Measurements from ENCODE around the gene OPN1SW. TPM values are rescaled to one million over a fixed set of nuclear protein-coding genes. Genes with fewer than 3 reads are reported as not detected.

The OPN1SW gene
- total RNA-seq, 3 donors from 2014 or later, result not detected

DNA sequence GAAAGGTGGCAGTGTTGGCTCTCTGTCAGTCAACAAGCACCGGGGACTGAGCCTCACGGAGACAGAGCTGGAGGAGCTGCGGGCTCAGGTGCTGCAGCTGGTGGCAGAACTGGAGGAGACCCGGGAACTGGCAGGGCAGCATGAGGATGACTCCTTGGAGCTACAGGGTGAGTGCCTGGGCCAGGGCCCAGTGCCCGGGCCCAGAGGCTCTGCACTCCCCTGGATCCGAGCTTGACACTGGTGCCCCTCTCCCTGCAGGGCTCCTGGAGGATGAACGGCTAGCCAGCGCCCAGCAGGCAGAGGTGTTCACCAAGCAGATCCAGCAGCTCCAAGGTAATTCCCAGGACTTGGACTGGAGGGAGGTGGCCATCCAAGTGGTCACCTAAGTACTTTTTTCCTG, 18.8 kb upstream of the OPN1SW start:
- Histone ChIP-seq H3K9me3 (no peaks in the 10 kb centered on the region), H3K4me1 (no peaks in the 10 kb centered on the region), H3K36me3 (no peaks in the 10 kb centered on the region), H3K4me3 (no peak overlapping the region), H3K27ac (no peak overlapping the region), H3K27me3 (no peaks in the 10 kb centered on the region)
- TF ChIP-seq POLR2A (IDR thresholded peaks at IDR 0.05), result no peak
- no peak for TF ChIP-seq POLR2AphosphoS5 (IDR thresholded peaks at IDR 0.05)
- TF ChIP-seq, protein P1, sequence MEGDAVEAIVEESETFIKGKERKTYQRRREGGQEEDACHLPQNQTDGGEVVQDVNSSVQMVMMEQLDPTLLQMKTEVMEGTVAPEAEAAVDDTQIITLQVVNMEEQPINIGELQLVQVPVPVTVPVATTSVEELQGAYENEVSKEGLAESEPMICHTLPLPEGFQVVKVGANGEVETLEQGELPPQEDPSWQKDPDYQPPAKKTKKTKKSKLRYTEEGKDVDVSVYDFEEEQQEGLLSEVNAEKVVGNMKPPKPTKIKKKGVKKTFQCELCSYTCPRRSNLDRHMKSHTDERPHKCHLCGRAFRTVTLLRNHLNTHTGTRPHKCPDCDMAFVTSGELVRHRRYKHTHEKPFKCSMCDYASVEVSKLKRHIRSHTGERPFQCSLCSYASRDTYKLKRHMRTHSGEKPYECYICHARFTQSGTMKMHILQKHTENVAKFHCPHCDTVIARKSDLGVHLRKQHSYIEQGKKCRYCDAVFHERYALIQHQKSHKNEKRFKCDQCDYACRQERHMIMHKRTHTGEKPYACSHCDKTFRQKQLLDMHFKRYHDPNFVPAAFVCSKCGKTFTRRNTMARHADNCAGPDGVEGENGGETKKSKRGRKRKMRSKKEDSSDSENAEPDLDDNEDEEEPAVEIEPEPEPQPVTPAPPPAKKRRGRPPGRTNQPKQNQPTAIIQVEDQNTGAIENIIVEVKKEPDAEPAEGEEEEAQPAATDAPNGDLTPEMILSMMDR (IDR thresholded peaks at IDR 0.05), result no peak
- DNase-seq (ENCODE audit: low spot score in 2 of 2), result no peak
- intact Hi-C loops (cut with DNase I; ENCODE audit: low total_unique reads), result no loop called here

DNA sequence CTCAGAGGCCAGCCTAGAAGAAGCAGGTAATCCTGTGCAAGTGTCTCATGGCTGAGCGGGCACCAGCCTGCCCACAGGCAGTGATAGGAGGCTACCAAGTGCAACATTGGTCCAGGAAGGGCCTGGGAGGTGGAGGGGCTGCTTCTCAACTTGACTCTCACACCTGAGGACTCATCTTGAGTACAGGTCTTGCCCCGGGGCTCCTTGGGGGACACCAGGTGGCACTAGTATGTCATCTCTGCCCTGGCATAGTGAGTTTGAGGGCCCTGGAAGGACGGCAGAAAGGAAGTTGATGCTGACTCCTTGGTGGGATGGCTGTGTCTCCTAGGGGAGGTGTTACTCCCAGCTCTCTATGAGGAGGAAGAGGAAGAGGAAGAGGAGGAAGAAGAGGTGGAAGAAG, 18.4 kb upstream of the OPN1SW start:
- Histone ChIP-seq H3K27me3 (no peaks in the 10 kb centered on the region), H3K27ac (no peak overlapping the region), H3K9me3 (no peaks in the 10 kb centered on the region), H3K36me3 (no peaks in the 10 kb centered on the region), H3K4me1 (no peaks in the 10 kb centered on the region), H3K4me3 (no peak overlapping the region)
- TF ChIP-seq, protein P1 (IDR thresholded peaks at IDR 0.05), result no peak
- TF ChIP-seq POLR2A (IDR thresholded peaks at IDR 0.05), result no peak
- no peak for TF ChIP-seq POLR2AphosphoS5 (IDR thresholded peaks at IDR 0.05)
- DNase-seq (ENCODE audit: low spot score in 2 of 2), result no peak
- intact Hi-C loops (cut with DNase I; ENCODE audit: low total_unique reads), result no loop called here

DNA sequence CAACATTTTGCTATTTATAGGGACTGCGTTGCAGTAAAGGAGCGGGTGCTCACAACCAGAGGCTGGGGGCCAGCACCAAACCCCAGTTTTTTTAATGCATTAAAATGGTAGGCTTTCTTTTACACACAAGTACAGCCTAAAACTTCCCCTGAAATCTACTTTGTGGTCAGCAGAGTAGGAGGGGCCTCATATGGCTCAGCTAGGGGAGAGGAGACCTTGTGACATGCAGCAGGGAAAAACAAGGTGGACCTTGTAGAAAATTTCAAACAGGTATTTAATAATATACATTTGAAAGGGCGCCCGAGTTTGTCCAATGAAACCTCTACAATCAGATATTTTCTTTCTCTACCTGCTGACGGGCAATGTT, 17.6 kb upstream of the OPN1SW start:
- Histone ChIP-seq H3K4me3 (no peak overlapping the region), H3K27ac (no peak overlapping the region), H3K9me3 (no peaks in the 10 kb centered on the region), H3K4me1 (no peaks in the 10 kb centered on the region), H3K36me3 (no peaks in the 10 kb centered on the region), H3K27me3 (no peaks in the 10 kb centered on the region)
- DNase-seq (ENCODE audit: low spot score in 2 of 2), result no peak
- no peak for TF ChIP-seq POLR2A (IDR thresholded peaks at IDR 0.05)
- TF ChIP-seq, protein P1 (IDR thresholded peaks at IDR 0.05), result no peak
- no peak for TF ChIP-seq POLR2AphosphoS5 (IDR thresholded peaks at IDR 0.05)
- intact Hi-C loops (cut with DNase I; ENCODE audit: low total_unique reads), result no loop called here

DNA sequence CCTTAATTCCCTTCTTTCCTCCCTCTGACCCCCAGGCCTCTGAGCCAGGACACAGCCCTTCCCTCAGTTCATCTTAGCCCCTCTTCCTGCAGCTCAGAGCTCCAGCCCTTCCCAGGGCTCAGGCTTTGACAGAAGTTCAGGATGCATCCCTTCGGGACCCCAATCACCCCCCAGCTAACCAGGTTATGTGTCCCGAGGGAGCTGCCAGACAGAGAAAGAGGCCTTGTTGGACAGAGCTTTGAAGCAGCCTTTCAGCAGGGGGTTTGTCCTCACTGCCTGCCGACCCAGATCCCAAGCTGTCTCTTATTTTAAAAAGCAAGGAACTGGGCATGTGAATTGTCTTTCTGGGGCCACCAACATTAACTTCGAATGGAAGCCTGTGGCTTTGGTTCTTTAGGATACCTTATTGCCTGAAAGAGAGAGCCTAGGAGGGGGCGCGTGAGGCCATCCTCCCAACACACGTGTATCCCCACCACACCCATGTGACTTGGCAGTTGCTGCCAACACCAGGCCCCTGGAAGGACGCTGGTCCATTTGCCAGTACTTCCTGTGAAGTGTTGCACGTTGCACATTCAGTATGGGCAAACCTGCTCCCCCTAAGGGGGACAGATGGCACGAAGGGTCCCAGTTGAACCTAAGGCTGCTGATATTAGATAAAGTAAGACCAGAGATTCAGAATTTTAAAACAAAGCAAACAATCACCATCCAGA, 17.0 kb upstream of the OPN1SW start:
- TF ChIP-seq POLR2A (IDR thresholded peaks at IDR 0.05) (no peak), POLR2AphosphoS5 (IDR thresholded peaks at IDR 0.05) (no peak)
- TF ChIP-seq, protein P1 (IDR thresholded peaks at IDR 0.05), result no peak

DNA sequence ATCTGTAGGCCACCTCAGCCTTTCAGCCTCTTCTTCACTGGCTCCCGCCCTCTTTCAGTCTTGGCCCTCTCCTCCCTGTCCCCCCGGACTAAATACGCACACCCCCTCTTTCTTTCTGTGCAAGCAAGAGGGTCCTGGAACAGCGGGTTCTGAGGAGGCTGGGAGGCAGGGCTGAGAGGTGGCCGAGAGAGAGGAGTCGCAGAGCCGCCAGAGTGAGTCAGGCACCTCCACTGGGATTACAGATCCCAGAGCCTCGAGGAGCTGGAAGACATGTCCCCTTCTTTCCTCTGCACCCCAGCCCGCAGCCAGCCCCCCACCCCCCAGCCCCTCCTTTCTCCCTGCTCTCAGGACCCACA, 16.4 kb upstream of the OPN1SW start:
- Histone ChIP-seq H3K27me3 (no peaks in the 10 kb centered on the region), H3K4me1 (no peaks in the 10 kb centered on the region), H3K4me3 (peak overlapping the region; percentile 63 to 89 (median 88)), H3K27ac (no peak overlapping the region), H3K9me3 (no peaks in the 10 kb centered on the region), H3K36me3 (no peaks in the 10 kb centered on the region)
- intact Hi-C loops (cut with DNase I; ENCODE audit: low total_unique reads), result no loop called here
- no peak for DNase-seq (ENCODE audit: low spot score in 2 of 2)
- no peak for TF ChIP-seq POLR2AphosphoS5 (IDR thresholded peaks at IDR 0.05)

More for the DNA sequence above, 17.0 kb upstream of the OPN1SW start:
- H3K27me3 ChIP-seq, result no peaks in the 10 kb centered on the region
- intact Hi-C loops (cut with DNase I; ENCODE audit: low total_unique reads), result no loop called here
- no peak for DNase-seq (ENCODE audit: low spot score in 2 of 2)
- H3K9me3 ChIP-seq, result no peaks in the 10 kb centered on the region
- no peaks in the 10 kb centered on the region for H3K36me3 ChIP-seq
- H3K4me3 ChIP-seq, result peak overlapping the region in 2 of 3 donors; percentile 88 to 89
- no peak overlapping the region for H3K27ac ChIP-seq
- H3K4me1 ChIP-seq, result no peaks in the 10 kb centered on the region

Measured in breast epithelium (tissue), 4 donors.